GM03348 (cell line): ENCODE data around the gene STRN4.

Experiments
- DNase-seq: peaks from one replicate; pipeline ENCODE4 v3.0.0; 2012; ENCODE audit warnings: low spot score

Gene STRN4

DNA sequence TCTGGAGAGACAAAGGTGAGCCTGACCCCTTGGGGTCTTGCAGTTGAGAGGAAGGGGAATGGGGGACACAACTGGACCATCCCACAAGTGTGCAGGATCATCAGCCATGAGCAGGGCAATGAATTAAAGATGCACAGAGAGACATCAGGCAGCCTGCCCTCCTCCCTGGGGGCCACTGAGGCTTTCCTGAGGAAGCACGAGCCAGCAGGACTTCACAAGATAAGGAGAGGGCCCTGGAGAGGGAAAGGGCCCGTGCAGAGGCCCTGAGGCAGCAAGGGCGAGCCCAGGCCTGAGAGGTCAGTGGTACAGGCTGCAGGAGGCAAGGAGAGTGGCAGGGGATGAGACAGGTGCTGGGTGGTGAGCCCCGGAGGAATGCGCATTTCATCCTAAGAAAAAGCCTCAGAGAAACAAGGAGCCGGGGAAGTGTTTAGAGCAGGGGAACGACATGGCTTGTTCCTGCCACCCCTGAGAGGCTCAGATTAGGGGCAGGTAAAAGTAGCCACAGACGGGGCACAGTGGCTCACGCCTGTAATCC lies 20.3 kb downstream of the STRN4 start:
- DNase-seq = no peak

DNA sequence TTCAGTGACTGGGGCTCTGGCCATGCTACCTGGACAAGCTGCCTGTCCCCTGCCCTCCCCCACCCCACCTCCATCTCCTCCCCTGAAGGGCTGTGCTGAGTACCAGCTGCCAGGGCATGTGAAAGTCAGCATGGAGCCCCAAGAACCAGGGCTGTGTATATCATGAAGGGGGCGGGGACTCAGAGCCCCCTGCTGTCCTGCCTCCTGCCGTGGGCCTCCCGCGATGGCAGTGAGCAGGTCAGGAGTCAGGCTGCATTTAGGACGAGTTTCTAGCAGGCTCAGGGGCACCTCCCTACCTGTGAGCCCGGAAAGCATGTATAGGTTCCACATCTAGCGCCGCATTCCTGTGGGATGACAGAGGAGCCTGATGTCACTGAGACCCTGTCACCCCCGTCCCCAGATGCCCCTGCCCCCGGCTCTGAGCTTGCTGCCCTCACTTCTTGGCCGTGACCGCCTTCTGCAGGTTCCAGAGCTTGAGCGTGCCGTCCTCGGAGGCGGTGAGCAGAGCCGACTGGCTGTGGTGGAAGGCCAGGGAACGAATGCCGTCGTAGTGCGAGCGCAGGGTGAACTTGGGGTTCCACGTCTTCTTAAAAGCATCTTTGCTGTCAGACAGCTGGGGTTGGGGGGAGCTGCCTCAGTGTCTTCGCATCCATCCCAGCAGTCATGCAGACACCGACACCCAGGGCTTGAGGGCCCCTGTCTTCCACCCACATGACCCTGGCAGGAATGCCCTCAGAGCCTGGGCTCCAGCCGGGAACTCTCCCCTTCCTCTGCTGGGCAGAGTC lies 21.0 kb downstream of the STRN4 start:
- DNase-seq = no peak

DNA sequence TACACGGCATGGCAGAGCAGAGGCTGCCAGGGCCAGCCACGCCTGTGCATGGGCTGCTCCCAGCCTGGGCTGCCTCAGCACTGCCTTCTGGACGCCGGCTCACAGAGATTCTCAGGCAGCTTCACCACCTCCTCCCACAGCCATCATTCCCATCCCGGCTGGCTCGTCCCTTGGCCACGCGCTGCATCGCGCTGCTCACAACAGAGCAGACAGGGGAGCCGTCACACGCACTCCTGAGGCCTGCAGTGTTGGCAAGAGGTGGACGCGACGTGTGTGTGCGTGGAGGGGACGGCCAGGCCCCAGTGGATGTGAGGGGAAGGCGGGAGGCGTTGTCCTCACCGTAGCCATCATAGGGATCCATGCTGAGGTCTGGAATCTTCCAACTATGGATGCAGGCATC lies 21.8 kb downstream of the STRN4 start:
- no peak for DNase-seq

DNA sequence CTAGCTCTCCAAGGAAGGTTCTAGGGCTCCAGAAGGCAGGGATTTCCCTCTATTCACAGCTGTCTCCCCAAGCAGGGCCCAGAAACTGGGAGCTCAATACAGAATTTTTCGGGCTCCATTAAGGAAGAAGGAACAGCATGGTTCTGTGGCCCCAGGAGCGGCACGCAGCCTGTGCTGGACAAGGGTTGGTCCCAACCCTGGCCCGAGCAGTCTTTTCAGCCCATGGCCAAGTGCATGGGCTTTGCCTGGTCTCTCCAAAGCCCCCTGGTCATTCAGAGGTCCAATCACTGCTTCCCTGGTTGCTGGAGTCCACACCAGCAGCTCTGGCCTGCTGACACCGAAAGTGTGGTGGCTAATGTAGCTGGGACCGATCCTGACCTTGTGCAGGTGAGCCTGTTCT lies 22.8 kb downstream of the STRN4 start:
- no peak for DNase-seq

DNA sequence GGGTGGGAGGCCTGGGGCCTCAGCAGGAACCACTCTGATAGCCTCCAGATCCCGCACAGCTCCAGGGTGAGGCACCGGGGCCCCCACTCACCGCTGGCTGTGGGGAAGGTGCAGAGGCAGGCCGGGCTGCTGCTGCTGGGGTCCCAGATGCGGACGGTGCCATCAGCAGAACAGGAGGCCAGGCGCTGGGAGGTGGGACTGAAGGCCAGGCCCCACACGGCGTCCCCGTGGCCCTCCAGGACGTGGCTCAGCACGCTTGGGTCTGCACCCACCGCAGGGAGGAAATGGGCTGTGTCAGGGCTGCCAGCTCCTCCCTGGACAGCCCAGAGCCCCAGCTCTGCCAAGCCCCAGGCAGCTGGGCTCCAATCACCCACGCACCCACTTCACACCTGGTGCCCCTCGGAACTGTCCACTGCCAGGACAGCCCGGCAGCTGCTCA lies 23.2 kb downstream of the STRN4 start:
- DNase-seq = no peak

DNA sequence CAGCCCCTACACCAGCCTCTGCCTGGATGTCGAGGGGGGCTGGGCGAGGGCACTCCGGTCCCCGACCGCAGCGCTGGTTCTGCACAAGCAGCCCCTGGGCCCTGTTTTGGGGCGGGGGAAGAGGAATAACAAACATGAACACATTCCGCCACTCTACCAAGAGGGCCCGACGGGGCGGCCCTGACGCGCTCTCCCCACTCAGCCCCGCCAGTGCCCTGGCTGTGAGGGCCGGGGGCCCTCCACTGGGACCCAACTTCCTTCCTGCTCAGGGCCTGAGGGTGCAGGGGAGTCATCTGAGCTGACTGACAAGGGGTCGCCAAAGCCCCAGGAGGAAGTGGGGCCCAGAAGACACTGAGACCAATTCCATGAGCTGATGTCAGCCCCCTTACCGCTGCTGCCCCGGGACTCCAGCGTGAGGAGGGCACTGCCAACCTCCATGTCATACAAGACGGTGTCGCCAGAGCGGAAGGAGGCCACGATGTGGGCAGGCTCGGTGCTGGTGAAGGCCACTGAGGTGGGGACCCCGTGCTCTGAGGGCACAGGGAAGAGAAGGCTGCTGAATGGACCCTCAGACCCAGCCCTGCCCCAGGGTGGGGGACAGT lies 23.7 kb downstream of the STRN4 start:
- no peak for DNase-seq

DNA sequence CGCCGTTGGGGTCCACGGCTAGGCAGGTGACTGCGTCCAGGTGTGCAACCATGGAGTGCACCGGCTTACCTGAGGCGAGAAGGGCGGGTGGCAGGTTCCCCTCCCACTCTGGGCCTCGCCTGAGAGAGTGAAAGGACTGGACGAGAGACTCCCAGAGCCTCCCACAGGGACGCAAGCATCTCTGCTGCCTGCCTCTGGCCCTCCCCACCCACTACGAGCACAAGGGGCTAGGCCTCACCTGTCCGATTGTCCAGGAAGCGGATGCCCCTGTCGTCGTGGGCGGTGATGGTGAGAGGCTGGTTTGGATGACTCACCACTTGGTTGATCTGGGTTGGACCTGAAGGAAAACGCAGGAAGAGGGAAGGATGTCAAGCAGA lies 24.3 kb downstream of the STRN4 start:
- DNase-seq = no peak

DNA sequence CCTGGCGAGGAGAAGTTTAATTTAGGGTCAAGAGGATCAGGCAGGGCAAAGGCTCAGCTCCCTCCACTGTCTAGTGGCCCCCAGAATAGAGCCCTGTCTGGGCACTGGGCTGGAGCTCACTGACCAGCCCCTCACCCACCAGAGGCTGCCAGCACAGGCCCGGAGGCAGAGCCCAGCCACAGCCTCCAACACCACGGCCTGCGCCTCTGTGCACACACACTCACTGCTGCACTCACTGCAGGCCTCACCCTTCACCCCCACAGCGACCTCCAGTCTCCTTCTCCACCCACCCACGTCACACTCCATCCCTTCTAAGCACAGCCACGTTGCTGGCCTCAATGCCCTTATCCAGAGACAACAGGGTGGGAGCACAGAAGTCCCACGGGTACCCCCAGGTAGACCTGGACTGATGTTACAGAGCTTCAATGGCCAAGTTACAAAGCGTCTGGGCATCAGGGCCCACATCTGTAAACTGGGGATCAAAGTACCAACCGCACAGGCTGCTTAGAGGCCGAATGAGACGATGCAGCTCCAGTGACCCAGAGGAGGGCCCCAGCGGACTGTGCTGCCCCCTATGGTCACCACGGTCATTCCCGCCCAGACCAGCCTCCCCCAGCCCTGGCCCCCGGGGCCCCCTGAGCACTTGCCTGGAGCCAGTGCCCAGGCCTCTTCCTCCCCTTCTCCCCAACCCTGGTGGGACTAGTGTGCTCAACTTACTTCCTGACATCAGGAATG lies 24.8 kb downstream of the STRN4 start:
- DNase-seq = no peak

DNA sequence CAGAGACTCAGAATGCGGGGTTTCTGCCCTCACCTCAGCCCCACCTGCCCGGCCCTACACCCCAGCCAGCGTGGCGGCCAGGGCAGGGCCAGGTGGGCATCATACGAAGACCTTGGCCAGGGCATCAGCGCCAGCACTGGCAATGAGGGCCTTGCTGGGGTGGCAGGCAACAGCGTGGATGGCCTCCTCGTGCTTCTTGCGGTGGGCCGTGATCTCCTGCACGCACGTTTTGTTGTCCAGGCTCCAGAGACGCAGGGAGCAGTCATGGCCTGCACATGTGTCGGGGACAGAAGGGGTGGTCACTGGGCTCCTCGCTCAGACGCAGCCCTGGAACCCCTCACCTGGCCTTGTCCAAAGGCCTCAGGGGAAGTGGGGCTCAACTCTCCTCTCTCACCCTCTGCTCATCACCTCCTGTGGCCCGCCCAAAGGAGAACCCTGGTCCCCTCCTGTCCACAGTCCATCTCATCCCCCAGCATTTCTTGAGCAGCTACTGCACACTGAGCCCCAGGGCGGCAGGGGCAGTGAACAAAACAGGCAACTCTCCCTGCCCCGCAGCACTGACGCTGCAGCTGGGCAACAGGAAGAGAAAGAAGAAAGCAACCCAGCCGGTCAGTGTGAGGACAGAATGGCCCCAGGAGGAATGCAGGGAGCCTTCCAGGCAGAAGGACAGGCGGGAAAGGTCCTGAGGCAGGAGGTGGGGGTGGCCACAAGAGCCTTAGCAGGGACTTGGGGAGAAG lies 25.6 kb downstream of the STRN4 start:
- DNase-seq = no peak

DNA sequence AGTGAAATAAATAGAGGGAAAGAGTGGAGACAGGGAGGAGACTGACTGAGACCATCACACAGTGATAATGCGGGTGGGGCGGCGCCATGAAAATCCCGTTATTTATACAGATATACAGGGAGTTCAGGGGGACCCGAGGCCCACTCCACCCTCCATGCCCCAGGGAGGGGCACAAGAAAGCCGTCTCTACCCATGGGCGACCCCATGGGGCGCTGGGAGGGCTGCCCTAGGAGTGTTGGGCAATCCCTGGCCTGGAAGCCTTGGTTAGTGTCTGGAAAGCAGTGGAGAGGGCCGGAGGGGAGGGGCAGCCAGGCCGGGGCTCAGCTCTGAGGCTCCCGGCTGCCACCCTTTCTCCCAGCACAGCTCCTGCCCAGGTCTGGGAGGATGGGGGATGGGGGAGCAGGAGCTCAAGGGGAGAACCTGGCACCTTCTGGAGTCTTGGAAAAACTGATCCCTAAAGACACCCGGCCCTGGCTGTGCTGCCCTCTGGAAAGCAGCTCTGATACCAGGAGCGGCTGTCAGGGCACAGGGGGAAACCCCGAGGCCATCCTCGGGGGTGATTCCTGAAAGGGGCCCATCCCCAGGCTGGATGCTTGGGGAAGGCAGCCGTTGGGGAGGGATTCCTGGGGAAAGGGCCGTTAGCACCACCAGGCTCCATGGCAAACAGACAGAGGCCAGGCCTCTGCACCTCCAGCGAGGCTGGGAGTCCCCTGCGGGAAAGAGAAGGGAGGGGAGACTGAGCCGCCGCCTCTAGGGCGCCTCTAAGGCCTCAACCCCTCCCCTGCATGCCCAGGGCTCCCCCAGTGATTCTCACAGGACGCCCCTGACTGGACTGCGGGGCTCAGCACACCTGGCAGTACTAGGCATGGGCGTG lies 26.4 kb downstream of the STRN4 start:
- DNase-seq = no peak

DNA sequence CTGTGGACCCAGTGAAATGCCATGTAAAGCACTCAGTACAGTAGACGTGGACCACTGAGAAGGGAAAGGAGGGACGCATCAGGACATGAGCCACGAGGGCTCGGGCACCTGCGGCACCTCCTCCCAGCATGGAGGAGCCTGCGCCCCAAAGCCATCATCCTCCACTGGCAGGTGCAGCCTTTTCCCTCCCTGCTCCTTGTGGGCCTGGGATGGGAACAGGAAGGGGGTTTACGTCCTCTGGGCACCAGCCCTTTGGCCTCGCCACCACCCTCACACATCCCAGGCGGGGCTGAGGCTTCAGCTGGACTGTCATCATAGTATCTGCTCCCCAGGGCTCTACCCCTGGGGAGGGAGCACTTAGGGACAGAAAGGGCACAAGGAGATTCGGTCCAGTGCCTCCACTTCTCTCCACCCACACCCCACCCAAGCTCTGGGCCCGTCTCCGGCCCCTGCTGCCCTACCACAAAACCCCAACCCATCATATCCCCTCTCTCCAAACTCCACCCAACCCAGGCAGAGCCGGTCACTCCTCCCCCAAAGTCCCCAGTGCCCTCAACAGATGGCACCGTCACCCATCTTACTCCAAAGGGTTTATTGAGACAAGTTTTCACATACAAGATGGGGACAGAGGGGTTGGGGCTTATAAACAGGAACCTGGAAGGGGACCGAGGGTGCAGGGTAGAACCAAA lies 27.2 kb downstream of the STRN4 start:
- no peak for DNase-seq

DNA sequence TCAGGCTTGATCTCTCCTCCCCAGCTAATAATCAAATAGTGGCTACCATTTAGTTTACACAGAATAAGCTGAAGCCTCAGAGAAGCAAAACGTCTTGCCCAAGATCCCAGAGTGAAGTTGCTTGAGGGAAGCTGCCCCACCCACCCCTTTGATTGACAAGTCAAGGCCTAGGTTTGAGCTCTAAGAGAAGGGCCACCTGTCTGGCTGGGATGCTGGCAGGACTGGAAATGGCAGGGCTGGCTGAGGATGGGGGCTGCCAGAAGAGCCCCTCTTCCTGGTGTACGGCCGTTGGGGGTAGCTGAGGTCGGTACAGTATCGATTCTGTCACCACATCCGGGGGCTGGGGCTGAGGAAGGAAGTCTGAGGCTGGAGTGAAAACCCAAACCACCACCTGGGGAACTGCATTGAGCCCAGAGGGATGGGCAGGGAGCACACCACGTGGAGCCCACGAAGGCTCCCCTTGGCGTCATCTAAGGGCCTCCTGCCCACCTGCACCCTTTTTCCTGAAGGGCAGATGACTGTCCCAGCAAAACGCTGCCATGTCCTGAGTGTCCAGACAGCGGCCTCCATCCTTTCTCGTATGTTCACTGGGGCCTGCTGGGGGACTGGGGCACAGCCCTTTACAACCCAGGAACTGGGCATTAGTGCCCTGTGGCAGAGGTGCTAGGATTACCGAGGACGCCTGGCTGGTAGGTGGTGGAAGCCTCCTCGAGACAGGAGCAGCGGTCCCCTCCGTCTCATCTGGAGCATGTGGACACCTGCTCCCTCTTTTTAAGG lies 27.9 kb downstream of the STRN4 start:
- DNase-seq = no peak

DNA sequence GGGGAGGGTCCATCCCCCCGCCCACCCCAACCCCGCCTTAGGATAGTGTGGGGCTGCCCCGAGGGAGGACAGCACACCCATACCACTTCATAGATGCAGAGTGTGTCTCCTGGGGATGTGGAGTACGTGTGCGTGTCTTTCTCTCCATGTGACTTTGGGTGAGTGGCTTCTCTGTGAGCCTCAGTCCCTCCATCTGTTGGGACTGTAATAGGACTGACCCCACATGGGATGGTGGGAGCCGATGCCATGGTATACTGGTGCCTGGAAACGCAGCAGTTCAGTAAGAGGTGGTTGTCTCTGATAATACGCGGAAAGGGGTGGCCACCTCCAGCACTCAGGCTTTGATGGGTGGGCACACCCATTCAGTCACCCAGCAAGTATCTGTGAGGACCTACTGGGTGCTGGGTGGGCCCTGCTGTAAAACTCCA lies 28.5 kb downstream of the STRN4 start:
- no peak for DNase-seq

DNA sequence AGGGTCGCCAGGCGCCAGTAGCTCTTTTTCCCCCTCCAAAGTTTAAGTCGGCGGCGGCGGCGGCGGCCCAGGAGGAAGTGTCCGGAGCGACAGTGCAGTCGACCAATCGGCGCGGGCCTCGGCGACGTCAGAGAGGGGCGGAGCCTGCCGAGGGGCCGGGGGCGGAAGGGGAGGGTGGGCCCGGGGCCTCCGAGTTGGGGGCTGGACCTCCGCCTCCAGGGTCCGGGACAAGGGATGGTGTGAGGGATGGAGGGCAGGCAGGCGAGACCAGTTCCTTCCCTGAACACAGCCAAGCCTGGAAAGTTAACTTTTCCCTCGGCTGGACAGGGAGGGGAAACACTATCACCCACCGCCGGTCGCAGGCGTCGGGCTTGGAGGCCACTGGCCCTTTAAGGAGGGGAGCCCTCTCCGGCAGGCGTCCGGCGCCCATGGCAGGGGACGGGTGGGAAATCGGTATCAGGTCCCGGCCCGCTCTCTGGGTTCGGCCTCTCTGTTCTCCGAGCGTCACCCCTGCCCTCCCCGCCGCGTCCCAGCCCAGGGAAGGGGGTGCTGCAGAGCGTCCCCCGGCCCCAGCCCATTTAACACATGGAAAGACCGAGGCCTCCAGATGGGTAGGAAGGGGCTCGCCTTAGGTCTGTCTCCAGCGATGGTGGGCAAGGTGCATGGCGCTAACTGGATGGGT lies 29.1 kb downstream of the STRN4 start, which contains the start of gene PRKD2:
Gene PRKD2, minus strand, starts transcription at position 81 of the 682 bp plus-strand sequence. CDS start 744 bp downstream, outside the sequence.
- DNase-seq = peak; percentile 99

DNA sequence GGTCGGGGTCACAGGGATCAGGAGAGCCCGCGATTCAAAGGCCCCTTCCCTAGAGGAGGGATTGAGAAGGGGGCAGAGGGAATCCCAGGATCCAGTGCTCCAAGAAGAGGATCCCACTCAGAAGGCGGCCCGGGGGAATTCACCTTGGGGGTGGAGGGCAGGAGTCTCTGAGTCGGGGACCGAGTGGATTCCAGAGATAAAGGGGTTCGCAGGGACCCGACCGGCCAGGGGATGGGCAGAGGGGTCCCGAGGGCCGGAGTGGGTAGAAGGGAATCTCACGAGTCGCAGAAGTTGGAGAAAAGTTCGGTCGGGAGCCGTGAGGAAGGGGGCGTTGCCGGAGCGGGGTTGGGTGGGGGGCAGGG lies 29.6 kb downstream of the STRN4 start:
- DNase-seq = peak; percentile 46

DNA sequence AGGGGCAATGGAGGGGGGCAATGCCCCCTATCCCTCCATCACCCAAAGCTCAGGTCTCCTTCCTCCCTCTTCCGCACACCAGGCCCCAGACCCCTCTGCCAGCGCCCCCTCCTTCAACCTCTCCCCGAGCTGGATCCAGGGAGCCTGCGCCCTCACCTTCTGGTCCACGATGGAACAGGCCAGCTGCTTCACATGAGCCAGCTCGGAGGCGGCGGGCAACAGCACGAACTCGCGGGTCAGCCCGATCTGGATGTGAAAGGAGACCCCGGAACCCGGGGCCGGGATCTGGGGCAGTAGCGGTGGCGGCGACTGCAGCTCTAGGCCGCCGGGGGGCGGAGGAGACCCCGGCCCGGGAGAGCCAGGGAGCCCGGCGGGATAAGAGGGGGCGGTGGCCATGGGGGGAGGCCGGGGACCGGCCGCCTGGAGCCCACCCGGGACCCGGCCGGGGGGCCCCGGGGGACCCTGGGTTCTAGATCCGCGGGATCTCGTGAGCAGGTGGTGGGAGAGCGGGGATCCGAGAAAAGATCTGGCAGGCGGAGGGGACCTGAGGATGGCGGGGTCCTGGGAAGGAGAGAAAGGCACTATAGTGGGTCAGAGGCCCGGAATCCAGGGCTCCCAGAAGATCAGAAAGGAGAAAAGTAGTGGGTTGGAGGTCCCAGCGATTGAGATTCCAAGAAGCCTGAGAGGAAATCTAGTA lies 30.1 kb downstream of the STRN4 start:
- DNase-seq = peak; percentile 55

DNA sequence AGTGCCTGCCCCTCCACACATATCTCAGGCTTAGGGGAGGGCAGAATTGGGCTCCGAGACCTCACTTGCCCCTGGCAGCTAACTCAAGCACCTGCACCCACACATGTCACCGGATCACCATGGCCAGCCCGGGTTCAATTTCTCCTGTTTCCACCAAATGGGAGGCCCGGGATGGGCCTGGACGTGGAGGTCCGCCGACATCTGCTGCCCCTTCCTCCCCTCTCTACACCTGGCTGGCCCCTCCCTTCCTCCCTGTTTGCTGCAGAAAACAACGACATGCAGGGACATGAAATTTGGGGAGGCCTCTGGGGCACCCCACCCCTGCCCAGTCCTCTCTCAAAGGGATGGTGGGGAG lies 30.7 kb downstream of the STRN4 start:
- DNase-seq = no peak

DNA sequence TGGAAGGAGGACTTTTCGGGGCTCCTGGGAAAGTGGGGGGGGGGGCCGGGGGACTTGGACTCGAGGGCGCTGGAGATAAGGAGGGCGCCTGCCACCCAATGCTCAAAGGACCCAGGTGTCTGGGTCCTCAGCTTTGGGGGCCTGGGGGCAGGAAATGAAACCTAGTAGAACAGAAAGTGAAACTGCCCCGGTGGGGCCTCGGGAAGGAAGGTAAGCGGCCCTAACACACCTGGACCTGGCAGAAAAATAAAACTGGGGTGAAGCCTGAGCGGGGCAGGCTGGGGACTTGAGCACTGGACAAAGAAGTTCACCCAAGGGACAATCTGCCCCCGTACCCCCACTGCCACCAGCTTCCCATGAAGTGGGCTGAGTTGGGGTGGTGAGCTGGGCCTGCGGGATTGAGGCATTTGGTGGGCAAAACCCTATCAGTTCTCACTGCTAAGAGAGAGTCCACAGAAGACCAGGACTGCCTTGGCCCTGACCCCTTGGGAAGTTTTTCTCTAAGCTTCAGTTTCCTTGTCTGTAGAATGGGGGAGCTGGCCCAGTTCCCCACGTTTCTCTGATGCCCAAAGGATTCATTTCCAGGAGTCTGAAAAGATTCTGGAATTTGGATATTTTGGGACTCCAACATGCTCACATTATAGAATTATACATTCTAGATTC lies 31.7 kb downstream of the STRN4 start:
- DNase-seq = no peak
